GM19468 (cell line): ENCODE results near the gene KRTAP4-2.
"Not testable (repeated sequence)": the region's sequence is repeated elsewhere in the genome, so short reads cannot be mapped to it uniquely, and the experiment has no call there.

Experiments used
- ATAC-seq: cut with Tn5 transposase; IDR thresholded peaks from one replicate; pipeline ENCODE4 v1.9.1; 2021; ENCODE audit warnings: mild to moderate bottlenecking, moderate library complexity, moderate number of reproducible peaks; ENCODE audit not compliant: unreplicated experiment; ENCODE audit errors: extremely low read depth

The KRTAP4-2 gene

DNA sequence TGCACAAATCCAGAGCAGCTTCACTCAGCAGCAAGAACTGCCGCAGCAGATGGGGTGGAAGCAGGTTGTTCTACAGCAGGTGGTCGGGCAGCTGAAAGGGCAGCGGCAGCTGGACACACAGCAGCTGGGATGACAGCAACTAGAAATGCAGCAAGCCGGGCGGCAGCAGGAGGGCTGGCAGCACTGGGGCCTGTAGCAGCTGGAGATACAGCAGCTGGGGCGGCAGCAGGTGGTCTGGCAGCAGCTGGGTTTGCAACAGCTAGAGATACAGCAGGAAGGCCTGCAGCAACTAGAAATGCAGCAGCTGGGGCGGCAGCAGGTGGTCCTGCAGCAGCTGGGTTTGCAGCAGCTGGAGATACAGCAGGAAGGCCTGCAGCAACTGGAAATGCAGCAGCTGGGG is 10.5 kb downstream of the KRTAP4-2 start:
- no peak for ATAC-seq

DNA sequence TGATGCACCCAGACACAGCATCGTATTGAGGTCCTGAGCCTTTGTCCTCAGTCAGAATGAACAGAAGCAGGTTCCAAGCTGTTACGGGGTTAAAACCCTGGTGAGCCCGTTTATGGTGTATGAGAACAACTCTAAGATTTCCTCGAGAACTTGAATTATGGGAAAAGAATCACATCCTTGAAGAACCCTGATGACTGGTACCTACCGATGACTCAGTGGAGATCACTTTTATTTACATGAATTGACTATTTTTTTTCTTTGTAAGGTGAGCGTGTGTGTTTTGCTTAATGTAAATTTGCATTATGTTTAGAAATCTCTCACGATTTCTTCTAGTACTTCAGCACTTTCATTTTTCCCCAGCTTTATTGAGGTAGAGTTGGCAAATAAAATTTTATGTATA is 14.2 kb downstream of the KRTAP4-2 start:
- no peak for ATAC-seq

DNA sequence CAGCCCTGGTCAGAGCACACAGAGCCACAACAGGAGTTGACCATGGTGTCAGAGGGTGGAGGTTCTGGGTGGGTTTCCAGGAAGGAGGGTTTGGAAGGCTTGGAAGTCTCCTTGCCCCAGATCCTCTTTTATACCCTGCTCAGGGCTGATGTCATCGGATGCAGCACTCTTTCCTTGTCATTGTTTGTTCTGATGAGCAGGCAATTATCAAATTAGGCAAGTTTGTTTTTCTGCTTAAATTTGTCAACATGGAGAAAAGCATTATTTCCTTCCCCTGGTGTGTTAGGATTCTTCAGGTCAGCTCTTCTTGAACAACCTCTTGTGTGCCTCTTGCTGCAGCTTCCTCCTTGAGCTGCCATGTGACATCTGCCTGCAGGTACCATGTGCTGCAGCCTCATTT is 17.4 kb downstream of the KRTAP4-2 start, which contains the start of gene KRTAP4-4:
Gene KRTAP4-4 (minus strand): TSS at position 101 of the 400 bp plus-strand sequence. CDS start 57 bp downstream, at position 44.
- no peak for ATAC-seq

DNA sequence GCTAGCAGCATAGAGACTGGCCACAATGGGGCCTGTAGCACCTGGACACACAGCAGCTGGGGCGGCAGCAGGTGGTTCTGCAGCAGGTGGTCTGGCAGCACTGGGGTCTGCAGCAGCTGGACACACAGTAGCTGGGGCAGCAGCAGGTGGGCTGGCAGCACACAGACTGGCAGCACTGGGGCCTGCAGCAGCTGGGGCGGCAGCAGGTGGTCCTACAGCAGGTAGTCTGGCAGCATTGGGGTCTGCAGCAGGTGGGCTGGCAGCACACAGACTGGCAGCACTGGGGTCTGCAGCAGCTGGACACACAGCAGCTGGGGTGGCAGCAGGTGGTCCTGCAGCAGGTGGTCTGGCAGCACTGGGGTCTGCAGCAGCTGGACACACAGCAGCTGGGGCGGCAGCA is 17.8 kb downstream of the KRTAP4-2 start:
- not testable (repeated sequence) for ATAC-seq

DNA sequence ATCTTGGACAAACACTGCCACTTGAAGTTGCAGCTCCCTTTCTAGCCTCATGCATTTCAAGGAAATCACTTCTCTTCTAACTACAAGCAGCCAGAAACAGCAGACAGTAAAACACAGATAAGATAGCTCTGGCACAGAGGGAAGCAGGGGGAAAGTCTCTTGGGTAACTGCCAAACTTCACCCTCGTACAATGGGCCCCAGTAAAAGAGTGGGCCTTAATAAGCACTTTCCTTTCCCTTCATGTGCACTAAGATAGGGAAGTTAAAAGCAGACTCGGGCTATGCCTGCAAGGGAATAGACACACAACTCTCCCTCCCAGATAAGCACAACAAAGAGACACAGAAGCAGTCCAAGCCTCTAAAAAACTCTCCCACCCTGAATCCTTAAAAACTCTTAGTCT is 24.2 kb downstream of the KRTAP4-2 start:
- no peak for ATAC-seq

DNA sequence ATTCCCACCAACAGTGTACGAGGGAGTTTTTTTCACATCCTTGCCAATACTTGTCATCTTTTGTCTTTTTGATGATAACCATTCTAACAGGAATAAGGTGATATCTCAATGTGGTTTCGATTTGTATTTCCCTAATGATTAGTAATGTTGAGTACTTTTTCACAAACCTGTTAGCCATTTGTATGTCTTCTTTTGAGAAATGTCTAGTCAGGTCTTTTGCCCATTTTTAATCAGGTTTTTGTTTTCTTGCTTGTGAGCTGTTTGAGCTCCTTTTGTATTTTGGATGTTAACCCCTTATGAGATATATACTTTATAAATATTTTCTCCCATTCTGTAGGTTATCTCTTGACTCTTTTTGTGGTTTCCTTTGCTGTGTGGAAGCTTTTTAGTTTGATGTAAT is 26.5 kb downstream of the KRTAP4-2 start:
- ATAC-seq: no peak

DNA sequence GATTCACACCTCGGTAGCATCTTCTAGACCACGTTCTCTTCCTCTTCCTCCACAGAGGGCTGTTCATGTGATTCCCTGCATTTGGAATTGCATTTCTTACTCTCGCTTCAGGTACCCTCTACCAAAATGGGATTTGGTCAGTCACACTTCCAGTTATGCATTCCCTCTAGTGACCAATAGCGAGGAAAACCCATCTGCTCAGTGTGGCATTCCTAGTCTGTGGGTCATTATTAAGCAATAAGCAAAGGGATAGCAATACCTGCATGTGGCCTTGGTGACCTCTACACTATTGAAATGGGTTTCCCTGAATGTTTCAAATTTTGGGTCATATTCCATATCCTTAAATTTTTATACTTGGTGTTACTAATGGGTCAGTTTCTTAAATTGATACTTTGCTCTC is 28.0 kb downstream of the KRTAP4-2 start:
- no peak for ATAC-seq

DNA sequence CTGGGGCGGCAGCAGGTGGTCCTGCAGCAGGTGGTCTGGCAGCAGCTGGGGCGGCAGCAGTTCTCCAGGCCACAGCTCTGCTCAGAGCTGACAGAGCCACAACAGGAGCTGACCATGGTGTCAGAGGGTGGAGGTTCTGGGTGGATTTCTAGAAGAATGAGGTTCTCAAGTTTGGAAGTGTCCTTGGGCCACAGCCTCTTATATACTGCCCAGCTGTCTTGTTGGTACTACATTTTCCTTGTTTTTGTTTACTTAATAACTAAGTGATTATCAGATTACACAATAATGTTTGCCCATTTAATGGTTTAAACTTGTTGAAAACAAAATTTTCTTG is 28.4 kb downstream of the KRTAP4-2 start, which contains the start of gene KRTAP4-5:
Gene KRTAP4-5 (minus strand): TSS at position 174 of the 334 bp plus-strand sequence. CDS start 58 bp downstream, at position 116.
- ATAC-seq: no peak

DNA sequence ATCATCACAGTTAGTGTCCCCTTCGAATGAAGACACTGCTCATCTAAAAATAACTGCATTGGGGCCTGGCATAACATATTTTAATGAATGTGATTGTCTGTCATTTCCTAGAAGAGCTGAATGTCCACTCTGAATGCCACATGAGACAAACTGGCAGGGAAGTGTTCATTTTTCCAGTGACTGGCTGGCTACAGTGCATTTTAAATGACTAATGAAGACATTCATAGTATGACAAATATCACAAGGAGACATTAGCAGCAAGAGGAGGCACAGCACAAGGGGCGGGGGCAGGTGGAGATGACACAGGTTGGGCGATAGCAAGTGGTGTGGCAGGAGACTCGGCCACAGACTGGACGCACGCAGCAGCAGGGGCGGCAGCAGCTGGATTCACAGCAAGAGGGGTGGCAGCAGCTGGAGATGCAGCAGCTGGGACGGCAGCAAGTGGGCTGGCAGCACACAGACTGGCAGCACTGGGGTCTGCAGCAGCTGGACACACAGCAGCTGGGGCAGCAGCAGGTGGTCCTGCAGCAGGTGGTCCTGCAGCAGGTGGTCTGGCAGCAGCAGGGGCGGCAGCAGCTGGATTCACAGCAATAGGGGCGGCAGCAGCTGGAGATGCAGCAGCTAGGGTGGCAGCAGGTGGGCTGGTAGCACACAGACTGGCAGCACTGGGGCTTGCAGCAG is 28.9 kb downstream of the KRTAP4-2 start:
- ATAC-seq: not testable (repeated sequence)

DNA sequence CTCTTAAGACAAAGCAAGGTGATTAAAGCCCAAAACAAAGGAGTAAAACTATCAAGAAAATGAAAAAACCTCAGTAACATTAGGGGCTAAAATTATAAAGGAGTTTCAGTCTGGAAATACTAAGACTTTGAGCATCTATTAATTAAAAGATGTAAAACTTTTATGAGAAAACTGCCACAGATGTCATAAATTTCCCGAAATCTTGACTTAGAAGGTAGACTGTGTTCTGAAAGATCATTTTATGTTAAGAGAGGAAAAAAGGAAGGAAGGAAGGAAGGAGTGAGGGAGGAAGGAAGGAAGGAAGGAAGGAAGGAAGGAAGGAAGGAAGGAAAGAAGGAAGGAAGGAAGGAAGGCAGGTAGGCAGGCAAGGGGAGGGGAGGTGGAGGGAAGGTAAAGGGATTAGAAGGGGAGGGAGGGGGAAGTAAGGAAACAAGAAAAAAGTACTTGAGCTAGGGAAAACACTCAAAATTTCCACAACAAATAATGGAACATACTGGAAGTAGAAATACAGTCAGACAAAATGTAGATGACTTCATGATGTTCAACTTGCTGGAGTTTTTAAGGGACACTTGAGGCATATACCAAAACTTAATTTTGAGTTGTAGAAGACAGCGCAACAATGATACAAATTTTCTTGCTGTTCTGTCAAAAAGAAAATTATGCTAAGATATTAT is 30.4 kb downstream of the KRTAP4-2 start:
- ATAC-seq: no peak

DNA sequence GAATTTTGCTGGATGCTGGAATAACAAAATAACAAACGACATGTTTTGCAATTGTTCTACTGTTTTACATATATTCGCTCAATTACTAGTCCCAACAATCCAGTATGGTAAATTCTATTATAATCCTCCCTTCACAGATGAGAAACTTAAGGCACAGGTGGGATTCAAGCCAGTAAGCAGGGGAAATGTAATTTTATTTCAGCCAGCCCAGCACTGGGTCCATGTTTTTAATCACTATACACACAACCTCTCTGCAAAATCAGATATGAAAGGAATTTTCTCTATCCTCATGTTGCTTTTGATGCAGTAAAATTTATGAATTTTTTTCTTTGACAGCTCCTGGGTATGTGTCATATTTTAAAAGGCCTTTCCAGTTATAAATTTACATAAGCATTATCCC is 32.8 kb downstream of the KRTAP4-2 start:
- no peak for ATAC-seq

DNA sequence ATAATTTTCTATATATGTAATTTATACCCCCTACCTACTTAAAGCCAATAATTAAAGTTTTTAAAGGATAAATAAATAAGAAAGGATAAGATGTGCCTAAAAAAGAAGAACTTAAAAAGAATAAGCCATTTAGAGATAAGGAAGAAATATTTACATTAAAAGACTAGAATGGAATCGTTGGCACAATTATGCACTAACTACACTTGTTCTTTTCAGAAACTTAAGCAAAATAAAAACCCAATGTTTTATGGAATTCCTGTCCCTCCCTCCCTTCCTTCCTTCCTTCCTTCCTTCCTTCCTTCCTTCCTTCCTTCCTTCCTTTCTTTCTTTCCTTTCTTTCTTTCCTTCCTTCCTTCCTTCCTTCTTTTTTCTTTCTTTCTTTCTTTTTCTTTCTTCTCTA is 33.2 kb downstream of the KRTAP4-2 start:
- no peak for ATAC-seq

DNA sequence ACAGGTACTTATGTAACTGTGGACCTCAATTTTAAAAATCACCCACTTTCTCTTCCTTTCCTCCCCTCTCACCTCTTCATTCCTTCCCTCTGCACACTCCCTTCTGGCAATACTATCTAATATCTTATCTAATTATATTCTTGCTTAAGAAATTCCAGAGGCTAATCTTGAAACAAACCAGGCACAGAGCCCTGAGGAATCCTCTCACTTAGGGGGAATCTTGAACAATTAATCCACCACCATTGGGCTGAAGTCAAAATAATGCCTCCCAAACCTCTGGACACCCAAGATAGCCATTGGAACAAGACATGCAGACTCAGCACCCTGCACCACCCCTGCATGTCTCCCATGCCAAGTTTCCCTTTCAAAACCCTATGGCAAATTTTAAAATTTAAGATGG is 36.7 kb downstream of the KRTAP4-2 start:
- no peak for ATAC-seq

DNA sequence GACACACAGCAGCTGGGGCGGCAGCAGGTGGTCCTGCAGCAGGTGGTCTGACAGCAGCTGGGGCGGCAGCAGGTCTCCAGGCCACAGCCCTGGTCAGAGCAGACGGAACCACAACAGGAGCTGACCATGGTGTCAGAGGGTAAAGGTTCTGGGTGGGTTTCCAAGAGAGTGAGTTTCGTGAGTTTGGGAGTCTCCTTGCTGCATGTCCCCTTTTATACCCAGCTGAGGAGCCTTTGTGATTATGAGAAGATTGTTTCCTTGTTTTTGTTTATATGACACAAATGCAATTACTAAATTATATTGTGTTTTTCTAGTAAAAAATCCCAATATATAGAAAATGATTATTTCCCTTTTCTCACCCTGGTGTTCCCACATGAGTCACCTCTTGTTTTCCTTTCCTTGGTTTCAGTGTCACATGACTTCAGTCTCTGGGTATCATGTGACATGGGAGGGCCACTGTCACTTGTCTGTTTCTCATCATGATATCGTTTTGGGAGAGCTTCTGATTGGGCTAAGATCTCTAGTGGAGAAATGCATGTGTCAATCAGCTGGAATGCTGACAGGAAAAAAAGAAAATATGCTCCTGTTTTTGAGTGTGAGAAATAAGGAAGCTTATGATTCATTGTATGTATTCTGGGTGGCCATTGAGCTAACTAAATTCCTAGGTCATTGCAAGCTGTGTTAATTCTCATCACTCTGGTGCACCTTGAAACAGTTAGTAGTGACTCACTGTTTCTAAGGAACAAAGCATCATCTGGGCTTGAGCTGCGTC is 37.5 kb downstream of the KRTAP4-2 start, which contains the start of gene KRTAP4-6:
Gene KRTAP4-6 (minus strand): TSS at position 185 of the 772 bp plus-strand sequence. CDS start 57 bp downstream, at position 128.
- no peak for ATAC-seq

DNA sequence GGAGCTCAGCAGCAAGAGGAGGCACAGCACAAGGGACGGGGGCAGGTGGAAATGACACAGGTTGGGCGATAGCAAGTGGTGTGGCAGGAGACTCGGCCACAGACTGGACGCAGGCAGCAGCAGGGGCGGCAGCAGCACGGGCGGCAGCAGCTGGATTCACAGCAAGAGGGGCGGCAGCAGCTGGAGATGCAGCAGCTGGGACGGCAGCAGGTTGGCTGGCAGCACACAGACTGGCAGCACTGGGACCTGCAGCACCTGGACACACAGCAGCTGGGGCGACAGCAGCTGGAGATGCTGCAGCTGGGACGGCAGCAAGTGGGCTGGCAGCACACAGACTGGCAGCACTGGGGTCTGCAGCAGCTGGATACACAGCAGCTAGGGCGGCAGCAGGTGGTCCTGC is 38.2 kb downstream of the KRTAP4-2 start:
- not testable (repeated sequence) for ATAC-seq

DNA sequence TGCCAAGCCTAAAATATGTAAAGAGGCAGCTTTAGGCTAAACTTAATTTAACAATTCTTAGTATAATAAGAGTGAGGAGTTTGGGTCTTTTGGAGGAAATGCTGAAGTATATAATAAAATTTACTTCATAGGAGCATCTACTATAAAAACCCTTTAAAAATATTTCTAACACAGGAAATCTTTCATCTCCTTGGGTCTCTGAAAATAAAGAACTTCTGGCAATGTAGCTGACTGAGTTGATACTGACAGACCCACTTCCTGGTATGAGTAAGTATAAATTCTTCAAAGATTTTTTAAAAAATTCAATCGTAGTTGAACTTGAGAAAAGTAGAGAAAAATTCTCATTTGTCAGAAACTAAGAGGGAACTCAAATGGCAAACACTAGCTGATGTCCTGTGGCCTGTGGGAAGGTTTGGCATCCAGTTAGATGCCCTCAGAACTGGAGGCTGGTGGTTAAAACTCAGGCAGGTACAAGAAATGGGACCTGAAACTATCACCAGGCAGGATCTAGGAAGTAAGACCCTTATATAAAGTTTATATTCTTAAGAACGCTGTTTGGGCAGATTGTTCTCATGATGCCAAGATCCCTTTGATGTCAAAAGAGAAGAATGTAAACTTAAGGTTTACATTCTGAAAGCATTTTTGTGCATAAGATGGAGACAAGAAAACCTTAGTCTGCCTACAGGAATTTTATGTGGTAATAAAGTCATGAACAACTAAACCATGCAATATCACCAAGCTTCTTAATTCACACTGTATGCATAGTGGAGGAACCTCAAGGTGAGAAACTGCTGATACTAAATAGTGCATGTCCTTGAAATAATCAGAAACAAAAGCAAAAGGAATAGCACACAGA is 43.9 kb downstream of the KRTAP4-2 start:
- no peak for ATAC-seq

DNA sequence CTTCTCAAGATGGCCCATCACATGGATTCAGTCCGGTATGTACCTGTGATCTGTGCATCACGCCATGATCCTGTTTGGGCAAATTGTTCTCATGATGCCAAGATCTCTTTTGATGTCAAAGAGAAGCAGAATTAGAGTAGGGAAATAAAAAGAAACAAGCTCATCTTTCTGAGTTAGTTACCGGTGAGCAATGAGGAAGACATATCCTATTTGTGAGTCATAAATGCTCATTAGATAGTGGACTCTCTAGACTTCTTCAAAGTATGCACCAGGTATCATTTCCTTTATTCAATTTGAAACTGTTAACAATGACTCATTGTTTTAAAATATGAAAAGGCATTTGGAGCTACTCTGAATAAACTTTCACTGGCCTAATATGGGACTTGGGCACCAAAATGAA is 46.0 kb downstream of the KRTAP4-2 start:
- no peak for ATAC-seq
